GM21528 (cell line): Measurements from ENCODE around the gene EIF5.

ENCODE experiments used
- ATAC-seq: cut with Tn5 transposase; IDR thresholded peaks from one replicate; pipeline ENCODE4 v1.9.1; 2021; ENCODE audit warnings: mild to moderate bottlenecking, moderate library complexity; ENCODE audit not compliant: unreplicated experiment, low FRiP score

The EIF5 gene

DNA sequence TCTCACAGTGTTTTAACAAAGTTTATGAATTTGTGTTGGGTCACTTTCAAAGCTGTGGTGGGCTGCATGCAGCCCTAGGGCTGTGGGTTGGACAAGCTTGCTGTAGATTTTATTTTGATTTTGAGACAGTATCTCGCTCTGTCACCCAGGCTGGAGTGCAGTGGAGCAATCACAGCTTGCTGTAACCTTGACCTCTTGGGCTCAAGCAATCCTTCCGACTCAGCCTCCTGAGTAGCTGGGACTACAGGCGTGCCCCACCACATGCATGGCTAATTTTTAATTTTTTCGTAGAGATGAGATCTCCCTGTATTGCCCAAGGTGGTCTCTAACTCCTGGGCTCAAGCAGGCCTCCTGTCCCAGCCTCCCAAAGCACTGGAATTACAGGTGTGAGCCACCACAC, 56.6 kb downstream of the EIF5 start:
- no peak for ATAC-seq

- ATAC-seq: no peak
Observed at GRCh38 chr14:103391048-103391447, 57.0 kb downstream of the EIF5 start.

DNA sequence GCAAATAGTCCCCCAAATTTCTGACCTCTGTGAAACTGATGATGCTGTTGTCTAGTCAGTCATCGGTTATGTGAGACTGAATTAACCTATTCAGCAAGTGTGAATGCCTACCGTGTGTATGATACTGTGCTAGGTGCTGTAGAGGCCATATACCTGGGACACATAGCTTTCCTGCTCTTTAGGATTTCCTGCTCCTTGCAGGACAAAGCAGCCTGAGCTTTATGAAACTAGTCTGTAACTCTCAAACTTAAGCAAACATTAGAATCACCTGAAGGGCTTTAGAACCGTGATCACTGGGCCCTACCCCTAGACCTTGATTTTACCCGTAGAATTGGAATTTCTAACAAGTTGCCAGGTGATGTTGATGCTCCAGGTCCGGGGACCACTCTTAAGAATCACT, 58.1 kb downstream of the EIF5 start:
- ATAC-seq: no peak

GRCh38 chr14:103392572-103392971, 58.5 kb downstream of the EIF5 start:
- ATAC-seq: no peak

DNA sequence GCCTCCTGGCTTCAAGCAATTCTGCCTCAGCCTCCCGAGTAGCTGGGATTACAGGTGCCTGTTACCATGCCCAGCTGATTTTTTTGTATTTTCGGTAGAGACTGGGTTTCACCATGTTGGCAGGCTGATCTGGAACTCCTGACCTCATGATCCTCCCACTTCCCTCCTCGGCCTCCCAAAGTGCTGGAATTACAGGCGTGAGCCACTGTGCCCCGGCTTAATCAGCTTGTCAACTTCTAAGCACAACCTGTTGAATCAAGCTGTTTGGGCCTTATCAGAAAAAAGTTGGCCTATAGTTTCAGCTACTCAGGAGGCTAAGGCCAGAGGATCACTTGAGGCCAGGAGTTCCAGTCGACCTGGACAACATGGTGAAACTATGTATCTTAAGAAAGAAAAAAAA, 59.0 kb downstream of the EIF5 start:
- ATAC-seq: no peak

DNA sequence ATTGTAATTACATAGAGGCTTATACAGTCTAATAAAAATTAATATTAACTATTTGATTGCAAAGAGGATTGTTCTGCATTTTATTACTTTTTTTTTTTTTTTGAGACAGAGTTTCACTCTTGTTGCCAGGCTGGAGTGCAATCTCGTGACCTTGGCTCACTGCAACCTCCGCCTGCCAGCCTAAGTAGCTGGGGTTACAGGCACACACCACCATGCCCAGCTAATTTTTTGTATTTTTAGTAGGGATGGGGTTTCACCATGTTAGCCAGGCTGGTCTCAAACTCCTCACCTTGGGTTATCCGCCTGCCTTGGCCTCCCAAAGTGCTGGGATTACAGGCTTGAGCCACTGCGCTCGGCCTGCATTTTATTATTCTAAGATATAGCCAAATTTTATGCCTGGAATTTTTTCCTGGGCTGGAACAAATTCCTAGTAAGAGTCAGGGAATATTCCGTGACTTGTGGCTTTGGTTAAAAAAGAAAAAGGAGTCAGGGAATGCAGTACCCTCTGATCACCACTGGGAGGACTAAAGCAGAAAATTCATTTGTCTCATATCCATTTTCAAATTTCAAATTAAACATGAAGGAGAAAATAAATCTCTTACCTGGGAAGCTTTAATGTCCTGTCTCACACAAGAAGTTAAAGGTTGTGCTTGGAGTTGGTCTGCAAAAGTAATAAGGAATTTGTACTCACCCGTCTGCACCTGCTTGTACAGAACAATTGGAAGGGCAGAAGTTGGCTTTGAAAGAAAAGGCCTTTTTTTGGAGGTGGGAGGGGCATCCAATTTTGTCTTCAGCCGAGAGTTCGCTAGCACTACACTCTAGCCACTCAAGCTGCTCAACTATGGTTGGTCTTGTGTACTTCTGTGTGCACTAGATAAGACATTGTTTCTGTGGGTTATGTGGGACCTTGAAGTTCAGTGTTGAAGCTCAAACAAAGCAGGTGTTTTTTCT, 59.9 kb downstream of the EIF5 start:
- no peak for ATAC-seq
